Astrocyte (in vitro differentiated cells and primary cell): ENCODE measurements around the gene GH1.

Experiments used
- EZH2 ChIP-seq: IDR thresholded peaks from 2 replicates; pipeline ENCODE4 v1.6.1; 2012; ENCODE audit warnings: mild to moderate bottlenecking, low read length, inconsistent platforms; ENCODE audit not compliant: insufficient read depth
- TF ChIP-seq, protein P1 (sequence below): IDR thresholded peaks from 2 replicates; pipeline ENCODE4 v1.5.1; 2011; ENCODE audit warnings: low read depth, mild to moderate bottlenecking, inconsistent platforms, low read length, moderate library complexity; ENCODE audit not compliant: insufficient read depth

- TF ChIP-seq, protein P1, sequence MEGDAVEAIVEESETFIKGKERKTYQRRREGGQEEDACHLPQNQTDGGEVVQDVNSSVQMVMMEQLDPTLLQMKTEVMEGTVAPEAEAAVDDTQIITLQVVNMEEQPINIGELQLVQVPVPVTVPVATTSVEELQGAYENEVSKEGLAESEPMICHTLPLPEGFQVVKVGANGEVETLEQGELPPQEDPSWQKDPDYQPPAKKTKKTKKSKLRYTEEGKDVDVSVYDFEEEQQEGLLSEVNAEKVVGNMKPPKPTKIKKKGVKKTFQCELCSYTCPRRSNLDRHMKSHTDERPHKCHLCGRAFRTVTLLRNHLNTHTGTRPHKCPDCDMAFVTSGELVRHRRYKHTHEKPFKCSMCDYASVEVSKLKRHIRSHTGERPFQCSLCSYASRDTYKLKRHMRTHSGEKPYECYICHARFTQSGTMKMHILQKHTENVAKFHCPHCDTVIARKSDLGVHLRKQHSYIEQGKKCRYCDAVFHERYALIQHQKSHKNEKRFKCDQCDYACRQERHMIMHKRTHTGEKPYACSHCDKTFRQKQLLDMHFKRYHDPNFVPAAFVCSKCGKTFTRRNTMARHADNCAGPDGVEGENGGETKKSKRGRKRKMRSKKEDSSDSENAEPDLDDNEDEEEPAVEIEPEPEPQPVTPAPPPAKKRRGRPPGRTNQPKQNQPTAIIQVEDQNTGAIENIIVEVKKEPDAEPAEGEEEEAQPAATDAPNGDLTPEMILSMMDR = no peak
- no peak for TF ChIP-seq EZH2
These were observed 11.5 kb upstream of the GH1 start for GRCh38 chr17:63929860-63930766.
